GM21515 (cell line): ENCODE measurements around the gene CELF2.

ENCODE experiments used
- ATAC-seq: cut with Tn5 transposase; IDR thresholded peaks from one replicate; pipeline ENCODE4 v1.9.1; 2021; ENCODE audit not compliant: unreplicated experiment

The CELF2 gene

GRCh38 chr10:11242443-11243387 is 225.0 kb downstream of the CELF2 start:
- peak; percentile 42 for ATAC-seq

DNA sequence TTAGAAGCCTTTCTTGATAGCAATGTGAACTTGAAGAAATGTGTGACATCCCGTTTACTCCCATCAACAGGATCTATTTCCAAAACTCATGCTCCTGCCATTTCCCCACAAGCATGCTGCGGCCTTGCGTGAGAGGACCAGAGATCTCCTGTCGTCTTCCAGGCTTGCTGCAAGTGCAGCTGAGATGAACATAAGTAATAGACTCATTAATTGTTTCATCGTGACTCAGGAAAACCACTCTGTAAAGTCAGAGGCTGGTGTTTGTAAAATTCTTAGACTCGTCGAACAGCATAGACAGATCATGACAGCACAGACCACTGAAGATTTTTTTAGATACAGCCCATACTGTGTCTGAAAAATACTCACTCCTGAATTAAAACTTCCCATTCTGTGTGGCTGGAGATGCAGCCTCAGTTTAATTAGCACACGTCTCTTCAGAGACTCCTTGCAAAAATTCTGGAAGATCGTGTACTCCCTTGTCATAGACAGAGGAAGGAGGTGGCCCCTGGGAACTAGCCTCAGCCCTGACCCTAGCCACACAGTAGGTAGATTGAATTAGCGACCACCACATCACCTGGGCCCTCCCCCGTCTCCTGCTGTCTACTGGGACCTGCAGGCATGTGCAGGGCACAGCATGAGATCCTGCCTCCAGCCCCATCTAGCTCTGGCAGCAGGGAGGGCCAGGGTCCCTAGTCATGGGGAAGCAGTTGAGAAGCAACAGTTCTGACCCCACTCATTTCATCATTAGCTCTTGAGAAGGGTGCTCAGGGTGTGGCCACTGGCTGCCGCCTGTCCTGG is 226.0 kb downstream of the CELF2 start:
- no peak for ATAC-seq

- ATAC-seq: peak; percentile 18
These were observed 227.4 kb downstream of the CELF2 start for GRCh38 chr10:11245095-11245479.

DNA sequence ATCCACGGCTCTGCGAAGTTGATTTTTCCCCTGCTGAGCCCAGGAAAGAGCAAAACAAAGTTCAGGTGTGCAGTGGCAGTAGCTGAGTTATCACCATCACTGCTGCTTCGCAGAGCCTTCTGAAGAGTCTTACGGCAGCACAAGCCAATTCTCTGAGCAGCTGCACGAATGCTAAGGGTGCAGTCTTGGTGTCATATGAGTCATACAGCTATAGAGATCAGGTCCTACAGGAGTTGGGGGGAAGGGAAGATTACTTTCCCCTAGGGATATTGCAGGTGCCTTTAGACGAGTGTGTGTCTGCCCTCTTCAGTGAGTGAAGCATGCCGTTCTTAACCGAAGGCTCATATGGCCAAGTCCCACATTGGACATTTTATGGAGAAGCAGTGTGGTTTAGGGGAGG is 227.8 kb downstream of the CELF2 start:
- peak; percentile 41 for ATAC-seq

- no peak for ATAC-seq
These were observed 228.4 kb downstream of the CELF2 start for GRCh38 chr10:11245981-11246590.

DNA sequence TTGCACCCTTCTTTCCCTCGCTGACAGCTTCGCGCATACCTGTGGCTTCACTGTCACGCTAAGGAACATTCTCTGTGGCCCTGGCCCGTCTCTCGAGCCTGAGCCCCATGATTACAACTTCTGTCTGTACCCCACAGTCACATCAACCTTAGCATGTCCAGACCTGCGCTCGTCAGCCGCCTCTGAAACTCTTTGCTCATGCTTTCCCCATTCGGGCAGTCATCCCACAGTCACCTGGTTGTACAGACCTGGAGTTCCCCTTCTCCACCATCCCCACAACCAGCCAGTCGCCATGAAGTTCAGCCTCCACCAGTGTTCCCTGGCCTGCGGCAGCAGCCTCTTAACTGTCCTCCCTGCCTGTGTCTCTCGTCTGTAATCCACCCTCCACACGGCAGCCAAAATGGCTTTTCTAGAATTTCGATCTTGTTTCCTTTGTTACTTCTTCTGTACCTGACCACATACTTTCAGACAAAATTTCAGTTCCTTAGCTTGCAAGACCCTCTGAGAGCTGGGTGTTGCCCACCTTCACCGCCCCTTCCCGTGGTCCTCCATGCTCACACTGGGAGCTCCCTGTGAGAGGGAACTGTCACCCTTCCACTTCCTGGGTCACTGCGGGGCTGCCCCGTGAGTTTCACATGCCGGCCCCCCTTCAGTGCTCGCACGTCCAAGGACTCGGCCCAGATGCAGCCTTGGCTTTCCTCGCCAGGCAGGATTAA is 229.2 kb downstream of the CELF2 start:
- ATAC-seq: peak; percentile 32

DNA sequence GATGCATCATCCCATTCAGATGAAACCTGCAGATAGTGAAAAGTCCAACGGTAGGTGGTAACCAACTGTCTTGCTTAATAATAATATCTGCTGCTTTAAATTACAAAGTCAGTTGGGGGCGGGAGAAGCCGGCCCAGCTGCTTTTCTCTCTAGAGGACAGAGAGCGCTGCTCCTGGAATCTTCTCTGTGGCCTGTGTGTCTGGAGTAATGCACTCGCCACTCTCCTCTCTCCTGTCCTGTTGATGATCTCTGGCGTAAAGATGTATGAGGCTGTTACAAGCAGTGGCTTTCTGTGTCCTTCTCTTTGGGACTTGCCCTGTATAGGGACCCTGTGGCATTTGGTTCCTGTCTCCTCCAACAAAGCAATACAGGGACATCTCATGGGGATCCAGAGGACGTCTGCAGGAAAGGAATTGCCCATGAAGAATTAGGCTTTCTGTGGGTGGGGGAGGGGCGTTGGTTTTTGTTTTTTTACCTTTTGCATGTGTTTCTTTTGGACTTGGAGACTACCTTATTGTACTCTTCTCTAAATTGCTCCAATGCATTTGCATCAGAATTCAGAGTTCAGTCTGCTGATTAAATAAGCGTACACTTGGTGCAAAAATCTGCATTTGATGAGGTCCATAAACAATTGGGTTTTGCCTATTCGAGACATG is 231.6 kb downstream of the CELF2 start:
- ATAC-seq: no peak

DNA sequence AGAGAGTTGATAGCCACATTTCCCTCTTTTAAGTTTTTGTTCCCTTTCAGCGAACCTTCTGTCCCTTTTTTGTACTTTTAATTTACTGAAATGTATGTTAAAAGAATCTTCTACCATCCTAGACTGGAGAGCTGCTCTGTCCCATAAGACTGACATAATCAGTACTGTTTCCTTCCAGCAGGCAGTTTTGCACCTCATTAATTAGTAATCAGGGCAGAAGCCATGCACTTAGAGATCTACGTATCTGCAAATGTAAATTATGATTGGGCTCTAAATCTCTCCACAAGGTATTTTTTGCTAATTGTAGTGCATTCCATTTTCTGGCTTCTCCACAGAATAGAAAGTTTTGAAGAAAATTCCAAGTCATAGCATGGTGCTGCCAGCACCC is 232.1 kb downstream of the CELF2 start:
- ATAC-seq: no peak

GRCh38 chr10:11250304-11250703 is 232.6 kb downstream of the CELF2 start:
- no peak for ATAC-seq

DNA sequence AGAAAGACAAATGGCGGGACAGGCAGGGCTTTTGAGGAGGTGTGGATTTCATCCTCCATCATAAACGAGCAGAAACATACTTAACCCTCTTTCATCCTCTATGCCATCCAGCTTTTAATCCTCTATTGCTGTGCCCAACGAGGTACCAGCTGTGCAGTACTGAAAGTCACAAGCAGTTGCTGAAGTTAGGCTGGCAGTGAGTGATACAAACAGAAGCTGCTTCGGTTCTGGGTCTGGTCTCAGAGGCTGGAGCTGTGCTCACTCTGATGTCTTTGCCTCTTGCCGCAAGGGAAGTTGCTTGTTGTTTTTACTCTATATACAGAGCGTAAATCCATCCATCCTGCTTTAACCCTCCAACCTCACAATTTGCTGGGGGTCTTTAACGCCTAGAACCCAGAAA is 235.2 kb downstream of the CELF2 start:
- no peak for ATAC-seq

GRCh38 chr10:11253385-11254002 is 235.8 kb downstream of the CELF2 start:
- no peak for ATAC-seq

DNA sequence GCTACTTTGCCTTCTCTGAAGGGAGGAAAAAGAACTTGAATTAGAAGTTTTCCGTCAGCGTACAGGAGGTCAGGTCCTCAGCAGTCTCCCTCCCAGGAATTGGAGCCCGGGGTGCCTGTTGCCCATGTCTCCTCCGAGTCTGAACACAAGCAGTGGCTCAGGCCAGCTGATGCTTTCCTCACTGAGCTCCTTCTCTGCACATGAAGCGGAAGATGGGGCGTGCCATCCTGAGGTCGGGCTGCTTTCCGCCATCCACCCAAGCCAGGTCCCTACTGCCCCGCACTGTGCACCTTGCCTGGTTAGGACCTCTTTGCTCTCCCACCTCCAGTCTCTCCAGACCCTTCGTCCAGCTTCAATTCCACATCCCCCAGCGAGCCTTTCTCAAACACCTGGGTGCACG is 237.5 kb downstream of the CELF2 start:
- no peak for ATAC-seq

GRCh38 chr10:11255796-11256444 is 238.2 kb downstream of the CELF2 start:
- ATAC-seq: peak; percentile 65

GRCh38 chr10:11256896-11257295 is 239.2 kb downstream of the CELF2 start:
- ATAC-seq: no peak

DNA sequence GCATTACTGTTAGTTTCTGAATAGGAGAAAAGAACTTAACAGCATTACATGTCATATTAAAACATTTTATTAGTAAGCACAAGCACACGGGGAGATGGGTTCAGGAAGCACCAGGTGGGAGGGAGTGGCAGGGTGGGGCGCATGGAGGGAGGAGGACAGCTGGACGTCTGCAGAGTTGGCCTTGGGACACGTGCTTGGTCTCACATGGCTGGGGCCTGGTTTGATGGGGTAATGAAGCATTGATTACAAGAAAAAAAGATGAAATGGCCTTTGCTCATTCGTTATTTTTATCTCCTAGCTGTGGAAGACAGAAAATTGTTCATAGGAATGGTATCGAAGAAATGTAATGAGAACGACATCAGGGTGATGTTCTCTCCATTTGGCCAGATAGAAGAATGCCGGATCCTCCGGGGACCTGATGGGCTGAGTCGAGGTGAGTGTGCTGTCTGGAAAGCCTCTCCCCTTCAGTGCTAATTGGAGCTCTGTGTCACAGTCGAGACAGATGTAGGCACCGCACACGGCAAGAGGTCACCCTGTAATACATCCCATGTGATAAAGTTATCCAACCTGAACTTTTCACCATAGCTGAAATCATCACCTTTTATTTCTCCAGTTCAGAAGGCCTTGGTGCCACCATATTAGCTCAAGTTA is 239.9 kb downstream of the CELF2 start:
- no peak for ATAC-seq

DNA sequence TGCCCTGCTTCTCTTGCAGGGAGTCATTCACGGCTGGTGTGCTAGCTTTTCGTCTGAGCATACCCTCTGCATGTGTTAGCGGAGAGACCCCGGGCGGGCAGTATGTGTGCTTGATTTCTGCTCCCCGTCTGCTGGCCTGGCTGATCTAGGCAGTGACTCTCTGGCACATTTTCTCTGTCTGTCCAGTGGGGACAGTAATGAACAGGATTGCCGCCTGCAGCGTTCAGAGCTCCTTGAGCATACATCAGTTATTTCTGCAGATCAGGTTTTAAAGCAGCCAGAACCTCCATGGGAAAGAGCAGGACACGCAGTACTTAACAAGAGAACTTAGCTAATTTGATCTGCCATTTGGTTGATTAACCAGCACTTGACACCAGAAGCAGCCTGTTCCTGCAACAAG is 242.5 kb downstream of the CELF2 start:
- no peak for ATAC-seq

DNA sequence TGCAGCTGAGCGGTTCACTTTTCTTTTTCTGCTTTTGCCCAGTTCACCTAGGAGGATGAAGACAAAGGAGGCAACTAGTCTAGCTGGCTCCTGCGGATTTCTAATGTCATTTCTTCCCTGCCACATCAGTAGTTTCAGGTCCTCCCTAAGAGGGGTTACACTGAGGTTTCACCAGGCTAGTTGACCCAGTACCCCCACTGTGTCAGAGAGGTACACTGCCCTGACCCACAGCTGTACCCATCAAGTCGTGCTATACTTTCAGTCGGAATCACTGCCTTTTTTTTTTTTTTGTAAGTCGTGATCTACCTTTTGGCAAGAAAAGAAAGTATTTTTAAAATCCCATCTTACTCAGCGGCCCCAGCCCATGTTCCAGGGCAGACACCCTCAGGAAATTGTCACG is 243.5 kb downstream of the CELF2 start:
- ATAC-seq: no peak

GRCh38 chr10:11261687-11262493 is 244.2 kb downstream of the CELF2 start:
- no peak for ATAC-seq
